IPS DF 4.7 (cell line): ENCODE data around the gene SENP7.
"Not testable (repeated sequence)": the region's sequence is repeated elsewhere in the genome, so short reads cannot be mapped to it uniquely, and the experiment has no call there.

Source experiments
- DNase-seq: peaks from one replicate; pipeline ENCODE4 v3.0.0-alpha.2; 2013; ENCODE audit warnings: low spot score; ENCODE audit errors: extremely low read depth

SENP7 gene

GRCh38 chr3:101521211-101521701, 8.2 kb upstream of the SENP7 start:
- DNase-seq = no peak

- DNase-seq = no peak
Observed at GRCh38 chr3:101519685-101520365, 6.8 kb upstream of the SENP7 start.

GRCh38 chr3:101518421-101518871, 5.4 kb upstream of the SENP7 start:
- DNase-seq = no peak

GRCh38 chr3:101513419-101513986, 491 bp upstream of the SENP7 start:
- no peak for DNase-seq

- no peak for DNase-seq
Observed at GRCh38 chr3:101512396-101512645, 691 bp downstream of the SENP7 start.

- DNase-seq = no peak
Observed at GRCh38 chr3:101509811-101510210, 3.2 kb downstream of the SENP7 start.

GRCh38 chr3:101509281-101509680, 3.7 kb downstream of the SENP7 start:
- no peak for DNase-seq

GRCh38 chr3:101501783-101502182, 11.2 kb downstream of the SENP7 start:
- no peak for DNase-seq

- DNase-seq = no peak
Observed at GRCh38 chr3:101500208-101500607, 12.8 kb downstream of the SENP7 start.

DNA sequence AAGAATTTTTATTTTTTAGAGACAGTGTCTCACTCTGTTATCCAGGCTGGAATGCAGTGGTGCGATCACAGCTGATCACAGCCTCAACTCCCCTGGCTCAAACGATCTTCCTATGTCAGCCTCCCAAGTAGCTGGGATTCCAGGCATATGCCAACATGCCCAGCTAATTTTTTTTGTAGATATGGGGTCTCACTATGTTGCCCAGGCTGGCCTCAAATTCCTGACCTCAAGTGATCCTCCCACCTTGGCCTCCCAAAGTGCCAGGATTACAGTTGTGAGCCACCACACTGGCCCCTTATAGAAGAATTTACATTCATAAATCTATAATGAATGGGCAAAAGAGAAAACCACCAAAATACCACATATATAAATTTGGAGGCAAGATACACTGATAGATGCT, 15.2 kb downstream of the SENP7 start:
- DNase-seq = no peak

GRCh38 chr3:101495552-101495951, 17.5 kb downstream of the SENP7 start:
- no peak for DNase-seq

DNA sequence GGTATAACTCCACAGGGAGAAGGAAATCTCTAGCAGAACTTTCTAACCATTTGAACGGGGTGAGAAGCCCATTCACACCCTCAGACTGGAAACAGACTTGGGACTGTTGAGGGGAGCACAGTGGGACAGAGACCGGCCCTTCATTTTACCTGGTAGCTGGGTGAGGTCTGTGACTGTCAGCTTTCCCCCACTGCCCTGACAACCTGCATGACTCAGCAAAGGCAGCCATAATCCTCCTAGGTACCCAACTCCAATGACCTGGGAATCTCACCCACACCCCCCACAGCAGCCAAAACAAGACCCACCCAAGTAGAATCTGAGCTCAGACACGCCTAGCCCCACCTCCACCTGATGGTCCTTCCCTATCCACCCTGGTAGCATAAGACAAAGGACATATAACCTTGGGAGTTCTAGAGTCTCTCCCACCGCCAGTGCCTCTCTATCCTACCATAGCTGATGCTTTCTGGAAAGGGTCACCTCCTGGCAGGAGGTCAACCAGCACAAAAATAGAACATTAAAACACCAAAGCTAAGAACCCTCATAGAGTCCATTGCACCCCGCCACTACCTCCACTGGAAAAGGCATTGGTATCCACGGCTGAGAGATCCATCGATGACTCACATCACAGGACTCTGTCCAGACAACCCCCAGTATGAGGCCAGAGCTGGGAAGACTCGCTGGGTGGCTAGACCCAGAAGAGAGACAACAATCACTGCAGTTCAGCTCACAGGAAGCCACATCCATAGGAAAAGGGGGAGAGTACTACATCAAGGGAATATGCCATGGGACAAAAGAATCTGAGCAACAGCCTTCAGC, 28.0 kb downstream of the SENP7 start:
- DNase-seq = no peak

GRCh38 chr3:101478980-101479379, 34.0 kb downstream of the SENP7 start:
- DNase-seq = no peak

DNA sequence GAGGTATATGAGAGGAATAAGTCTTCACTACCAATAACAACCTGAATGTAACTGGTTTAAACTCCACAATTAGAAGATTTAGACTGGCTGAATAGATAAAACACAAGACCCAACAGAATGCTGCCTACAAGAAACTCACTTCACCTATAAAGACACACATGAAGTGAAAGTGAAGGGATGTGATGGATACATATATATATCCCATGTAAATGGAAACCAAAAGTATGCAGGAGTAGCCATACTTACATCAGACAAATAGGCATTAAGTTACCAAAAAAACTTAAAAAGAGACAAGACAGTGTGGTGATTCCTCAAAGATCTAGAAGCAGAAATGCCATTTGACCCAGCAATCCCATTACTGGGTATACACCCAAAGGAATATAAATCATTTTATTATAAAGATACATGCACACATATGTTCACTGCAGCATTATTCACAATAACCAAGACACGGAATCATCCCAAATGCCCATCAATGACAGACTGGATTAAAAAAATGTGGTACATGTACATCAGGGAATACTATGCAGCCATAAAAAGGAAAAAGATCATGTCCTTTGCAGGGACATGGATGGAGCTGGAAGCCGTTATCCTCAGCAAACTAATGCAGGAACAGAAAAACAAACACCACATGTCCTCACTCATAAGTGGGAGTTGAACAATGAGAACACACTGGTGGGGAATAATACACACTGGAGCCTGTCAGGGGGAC, 38.0 kb downstream of the SENP7 start:
- not testable (repeated sequence) for DNase-seq

DNA sequence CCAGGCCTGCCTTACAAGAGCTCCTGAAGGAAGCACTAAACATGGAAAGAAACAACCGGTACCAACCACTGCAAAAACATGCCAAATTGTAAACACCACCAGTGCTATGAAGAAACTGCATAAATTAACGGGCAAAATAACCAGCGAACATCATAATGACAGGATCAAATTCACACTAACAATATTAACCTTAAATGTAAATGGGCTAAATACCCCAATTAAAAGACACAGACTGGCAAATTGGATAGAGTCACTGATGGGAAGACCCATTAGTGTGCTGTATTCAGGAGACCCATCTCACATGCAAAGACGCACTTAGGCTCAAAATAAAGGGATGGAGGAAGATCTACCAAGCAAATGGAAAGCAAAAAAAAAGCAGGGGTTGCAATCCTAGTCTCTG, 44.3 kb downstream of the SENP7 start:
- DNase-seq = not testable (repeated sequence)

DNA sequence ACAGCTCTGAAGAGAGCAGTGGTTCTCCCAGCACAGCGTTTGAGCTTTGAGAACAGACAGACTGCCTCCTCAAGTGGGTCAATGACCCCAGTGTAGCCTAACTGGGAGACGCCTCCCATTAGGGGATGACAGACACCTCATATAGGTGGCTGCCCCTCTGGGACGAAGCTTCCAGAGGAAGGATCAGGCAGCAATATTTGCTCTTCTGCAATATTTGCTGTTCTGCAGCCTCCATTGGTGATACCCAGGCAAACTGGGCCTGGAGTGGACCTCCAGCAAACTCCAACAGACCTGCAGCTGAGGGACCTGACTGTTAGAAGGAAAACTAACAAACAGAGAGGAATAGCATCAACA, 45.7 kb downstream of the SENP7 start:
- not testable (repeated sequence) for DNase-seq

DNA sequence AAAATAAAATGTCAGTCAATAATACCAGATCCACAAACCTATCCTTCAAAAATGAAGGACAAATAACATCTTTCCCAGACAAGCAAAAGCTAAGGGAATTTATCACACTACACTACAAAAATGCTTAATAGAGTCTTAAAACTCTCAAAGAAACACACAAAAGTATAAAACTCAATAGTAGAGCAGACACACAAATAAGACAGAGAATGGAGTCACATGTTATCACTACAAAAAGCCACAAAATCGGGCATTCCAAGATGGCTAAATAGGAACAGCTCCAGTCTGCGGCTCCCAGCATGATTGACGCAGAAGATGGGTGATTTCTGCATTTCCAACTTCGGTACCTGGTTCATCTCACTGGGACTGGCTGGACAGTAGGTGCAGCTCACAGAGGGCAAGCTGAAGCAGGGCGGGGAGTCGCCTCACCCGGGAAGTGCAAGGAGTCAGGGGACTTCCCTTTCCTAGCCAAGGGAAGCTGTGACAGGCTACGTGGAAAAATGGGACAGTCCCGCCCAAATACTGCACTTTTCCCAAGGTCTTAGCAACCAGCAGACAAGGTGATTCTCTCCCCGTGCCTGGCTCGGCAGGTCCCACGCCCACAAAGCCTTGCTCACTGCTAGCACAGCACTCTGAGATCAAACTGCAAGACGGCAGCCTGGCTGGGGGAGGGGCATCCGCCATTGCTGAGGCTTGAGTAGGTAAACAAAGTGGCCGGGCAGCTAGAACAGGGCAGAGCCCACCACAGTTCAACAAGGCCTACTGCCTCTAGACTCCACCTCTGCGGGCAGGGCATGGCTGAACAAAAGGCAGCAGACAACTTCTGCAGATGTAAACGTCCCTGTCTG, 46.3 kb downstream of the SENP7 start:
- DNase-seq = no peak

DNA sequence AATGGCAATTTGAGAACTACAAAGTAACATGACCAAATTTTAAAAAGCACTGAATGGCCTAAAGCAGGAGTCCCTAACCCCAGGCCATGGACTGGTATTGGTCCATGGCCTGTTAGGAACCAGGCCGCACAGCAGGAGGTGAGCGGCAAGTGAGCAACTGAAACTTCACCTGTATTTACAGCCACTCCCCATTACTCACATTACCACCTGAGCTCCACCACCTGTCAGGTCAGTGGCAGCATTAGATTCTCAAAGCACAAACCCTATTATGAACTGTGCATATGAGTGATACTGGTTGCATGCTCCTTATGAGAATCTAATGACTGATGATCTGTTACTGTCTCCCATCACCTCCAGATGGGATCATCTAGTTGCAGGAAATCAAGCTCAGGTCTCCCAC, 48.8 kb downstream of the SENP7 start:
- DNase-seq = no peak

DNA sequence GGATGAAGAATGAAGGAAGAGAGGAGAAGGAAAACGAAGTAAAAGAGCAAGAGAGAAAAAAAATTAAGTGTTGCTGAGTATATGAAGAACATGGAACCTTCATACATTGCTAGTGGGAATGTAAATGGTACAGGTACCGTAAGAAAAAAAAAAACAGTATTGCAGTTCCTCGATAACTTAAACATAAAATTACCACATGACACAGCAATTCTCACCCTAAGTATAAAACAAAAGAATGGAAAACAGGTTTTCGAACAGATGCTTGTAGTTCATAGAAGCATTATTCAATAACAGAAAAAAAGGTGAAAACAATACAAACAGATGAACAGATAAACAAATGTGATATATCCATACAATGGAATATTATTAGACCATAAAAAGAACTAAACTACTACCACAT, 51.6 kb downstream of the SENP7 start:
- DNase-seq = no peak

GRCh38 chr3:101458387-101458786, 54.6 kb downstream of the SENP7 start:
- DNase-seq = no peak

- no peak for DNase-seq
Observed at GRCh38 chr3:101454629-101455028, 58.4 kb downstream of the SENP7 start.
